GM18498 (cell line): ENCODE results near the gene CHI3L2.

Experiments used
- ATAC-seq: cut with Tn5 transposase; IDR thresholded peaks from one replicate; pipeline ENCODE4 v1.9.1; 2021; ENCODE audit warnings: mild to moderate bottlenecking, moderate library complexity; ENCODE audit not compliant: unreplicated experiment

Gene CHI3L2, protein sequence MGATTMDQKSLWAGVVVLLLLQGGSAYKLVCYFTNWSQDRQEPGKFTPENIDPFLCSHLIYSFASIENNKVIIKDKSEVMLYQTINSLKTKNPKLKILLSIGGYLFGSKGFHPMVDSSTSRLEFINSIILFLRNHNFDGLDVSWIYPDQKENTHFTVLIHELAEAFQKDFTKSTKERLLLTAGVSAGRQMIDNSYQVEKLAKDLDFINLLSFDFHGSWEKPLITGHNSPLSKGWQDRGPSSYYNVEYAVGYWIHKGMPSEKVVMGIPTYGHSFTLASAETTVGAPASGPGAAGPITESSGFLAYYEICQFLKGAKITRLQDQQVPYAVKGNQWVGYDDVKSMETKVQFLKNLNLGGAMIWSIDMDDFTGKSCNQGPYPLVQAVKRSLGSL

DNA sequence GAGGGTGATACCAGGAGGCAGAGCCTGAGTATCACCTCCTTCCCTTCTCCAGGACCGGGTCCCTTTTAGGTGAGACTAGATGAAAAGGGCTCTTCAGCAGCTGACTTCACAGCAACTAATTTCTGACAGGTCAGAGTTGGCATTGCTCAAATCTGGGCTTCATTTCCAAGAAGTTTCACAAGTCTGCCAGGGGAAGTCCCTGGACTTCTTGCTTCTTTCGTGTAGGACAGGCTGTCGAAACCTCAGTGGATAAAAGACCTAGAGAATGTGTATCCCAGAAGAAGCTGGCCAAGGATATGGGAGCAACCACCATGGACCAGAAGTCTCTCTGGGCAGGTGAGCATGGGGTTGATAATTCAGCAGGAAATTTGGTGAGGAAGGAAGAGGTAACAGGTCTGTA, at the start of gene CHI3L2:
CHI3L2 (plus strand) TSS at position 280 of the 400 bp plus-strand sequence; CDS start at position 297, 17 bp downstream.
- ATAC-seq = no peak

DNA sequence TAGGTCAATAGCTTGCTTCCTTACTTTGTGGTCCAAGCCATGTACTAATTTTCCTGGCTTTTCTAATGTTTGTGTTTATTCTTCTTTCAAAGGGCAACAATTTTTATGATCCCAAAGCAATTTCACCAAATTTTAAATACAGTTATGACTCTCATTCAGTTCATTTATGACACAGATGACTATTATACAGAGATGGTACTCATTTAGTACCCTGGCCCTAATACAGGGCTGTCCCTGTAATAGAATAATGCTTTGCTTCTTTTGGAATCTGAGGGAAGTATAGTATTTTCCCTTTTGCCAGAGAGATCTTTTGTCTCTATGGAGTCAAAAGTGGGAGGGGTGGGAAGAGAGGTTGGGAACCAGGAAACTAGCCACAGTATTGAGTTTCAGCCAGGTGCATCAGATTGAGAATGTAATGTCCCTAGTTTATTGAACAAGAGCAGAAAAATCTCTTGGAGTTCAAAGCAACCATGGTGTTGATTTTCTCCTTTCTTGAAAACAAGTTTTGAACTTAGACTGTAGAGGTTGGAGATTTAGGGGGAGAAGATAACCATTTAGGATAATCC, 47.5 kb upstream of the CHI3L2 start:
- ATAC-seq = no peak

DNA sequence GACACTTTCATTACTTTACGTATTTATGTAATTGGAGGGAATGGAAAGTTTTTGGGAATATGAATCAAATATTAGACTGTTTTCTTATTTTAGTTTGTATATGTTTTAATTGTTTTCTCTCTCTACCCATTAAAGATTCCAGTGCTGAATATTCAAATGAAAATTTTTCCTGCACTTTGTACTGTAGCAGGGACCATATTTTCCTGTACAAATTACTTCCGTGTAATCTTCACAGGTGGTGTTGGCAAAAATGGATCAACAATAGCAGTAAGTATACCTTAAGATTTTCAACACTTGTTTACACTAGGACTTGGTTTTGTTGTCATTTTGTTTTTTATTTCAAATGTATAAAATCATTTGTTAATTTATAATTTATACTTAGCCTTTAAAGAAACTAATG, 45.5 kb upstream of the CHI3L2 start:
- no peak for ATAC-seq

DNA sequence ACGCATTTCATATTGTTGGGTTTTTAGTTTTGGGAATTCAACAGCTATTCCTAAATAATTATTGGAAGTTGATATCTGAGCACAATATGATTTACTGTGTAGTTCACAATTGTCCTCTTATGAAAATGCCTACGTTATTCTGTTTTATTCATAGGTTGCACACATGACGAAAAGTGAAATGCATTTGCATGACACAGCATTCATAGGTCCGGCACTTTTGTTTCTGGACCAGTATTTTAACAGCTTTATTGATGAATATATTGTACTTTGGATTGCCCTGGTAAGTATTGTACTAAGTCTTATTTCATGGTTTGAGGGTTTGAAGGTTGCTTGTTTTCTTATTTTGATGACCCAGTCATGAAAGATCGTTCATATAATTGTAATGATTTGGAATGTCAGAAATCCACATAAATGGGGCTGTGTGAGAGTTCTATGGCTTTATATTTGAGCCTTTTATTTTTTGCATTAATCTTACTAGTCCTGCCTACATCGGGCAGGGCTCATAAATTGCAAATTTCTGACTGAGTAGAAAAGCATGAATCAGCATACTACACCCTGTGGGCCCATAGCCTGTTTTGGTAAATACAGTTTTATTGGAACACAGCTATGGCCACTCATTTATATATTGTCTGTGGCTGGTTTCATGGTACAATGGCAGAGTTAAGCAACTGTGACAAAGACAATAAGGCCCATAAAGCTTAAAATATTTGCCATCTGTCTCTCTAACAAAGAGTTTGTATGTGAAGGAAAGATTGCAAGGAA, 44.0 kb upstream of the CHI3L2 start:
- ATAC-seq = no peak

DNA sequence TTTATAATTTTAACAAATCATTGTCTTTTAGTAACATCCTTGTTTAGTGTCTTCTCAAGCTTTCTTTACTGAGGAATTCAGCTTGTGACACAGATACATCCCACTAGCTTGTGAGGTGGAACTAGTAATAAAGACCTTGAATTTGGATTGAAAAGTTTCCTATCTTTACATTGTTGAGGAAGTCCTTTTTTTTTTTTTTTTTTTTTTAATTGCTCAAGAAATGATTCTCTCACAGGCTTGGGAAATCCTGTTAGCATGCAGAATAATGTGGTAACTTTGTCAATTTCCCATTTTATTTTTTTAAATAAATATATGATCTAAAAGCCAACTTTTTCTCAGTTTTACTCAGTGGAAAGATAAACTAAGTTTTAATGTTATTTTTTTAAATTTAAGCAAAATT, 42.9 kb upstream of the CHI3L2 start:
- ATAC-seq = no peak

DNA sequence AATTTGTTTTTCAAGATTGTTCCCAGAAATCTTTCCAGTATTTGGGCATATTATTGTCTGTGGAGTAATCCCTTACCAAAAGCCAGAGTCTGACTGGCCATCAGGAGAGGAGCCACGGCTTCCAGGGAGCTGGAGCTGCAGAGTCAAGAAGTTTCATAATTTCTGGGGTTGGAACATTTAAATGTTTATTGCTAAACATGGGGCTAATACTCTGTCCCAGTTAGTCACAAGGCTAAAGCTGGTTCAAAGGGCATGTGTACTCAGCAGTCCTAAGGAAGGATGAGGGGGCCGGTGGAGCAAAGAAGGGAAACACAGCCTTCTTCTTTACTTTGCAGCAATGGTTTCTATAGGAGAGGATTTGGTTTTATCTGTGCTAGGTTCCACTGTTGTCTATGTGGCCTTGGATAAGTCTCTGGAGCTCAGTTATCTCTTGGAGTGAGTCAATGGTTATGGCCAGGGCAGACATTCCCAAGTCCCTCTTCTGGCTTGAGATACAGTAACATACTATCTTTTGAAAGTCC, 36.5 kb upstream of the CHI3L2 start:
- no peak for ATAC-seq

DNA sequence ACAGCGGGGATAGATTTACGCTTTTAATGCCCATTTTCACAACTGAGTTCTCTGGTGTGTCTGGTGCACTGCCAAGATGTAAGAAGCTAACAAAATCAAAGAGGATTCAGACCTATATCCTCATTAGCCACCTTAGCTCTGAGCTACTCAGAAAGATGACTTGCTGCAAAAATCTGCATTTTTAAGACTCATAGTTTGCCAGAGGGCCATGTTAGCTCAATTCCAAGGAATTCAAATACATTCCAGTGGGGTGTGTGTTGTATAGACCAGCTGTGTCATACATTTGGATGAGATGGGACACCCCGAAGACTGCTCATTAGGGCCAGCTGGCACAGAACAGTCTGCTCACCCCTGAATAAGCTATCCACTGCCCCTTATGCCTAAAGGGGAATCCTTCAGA, 36.0 kb upstream of the CHI3L2 start:
- no peak for ATAC-seq

DNA sequence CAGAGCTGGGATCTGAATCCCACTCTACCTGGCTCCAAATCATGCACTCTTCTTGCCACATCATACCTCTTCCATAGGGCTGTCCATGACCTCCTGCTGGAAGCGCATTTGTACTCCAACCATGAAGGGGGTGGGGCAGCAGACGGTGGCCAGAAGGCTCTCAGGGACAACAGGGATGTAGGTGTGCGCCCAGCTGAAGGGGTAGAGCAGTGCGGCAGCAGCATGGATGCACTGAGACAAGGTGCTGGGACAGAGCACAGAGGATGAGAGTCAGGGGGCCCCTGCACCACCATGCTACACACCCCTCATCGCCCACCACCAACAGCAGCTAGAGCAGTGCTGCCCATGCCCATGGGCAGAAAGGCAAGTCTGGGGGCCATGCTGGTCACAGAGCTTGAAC, 35.4 kb upstream of the CHI3L2 start:
- no peak for ATAC-seq

DNA sequence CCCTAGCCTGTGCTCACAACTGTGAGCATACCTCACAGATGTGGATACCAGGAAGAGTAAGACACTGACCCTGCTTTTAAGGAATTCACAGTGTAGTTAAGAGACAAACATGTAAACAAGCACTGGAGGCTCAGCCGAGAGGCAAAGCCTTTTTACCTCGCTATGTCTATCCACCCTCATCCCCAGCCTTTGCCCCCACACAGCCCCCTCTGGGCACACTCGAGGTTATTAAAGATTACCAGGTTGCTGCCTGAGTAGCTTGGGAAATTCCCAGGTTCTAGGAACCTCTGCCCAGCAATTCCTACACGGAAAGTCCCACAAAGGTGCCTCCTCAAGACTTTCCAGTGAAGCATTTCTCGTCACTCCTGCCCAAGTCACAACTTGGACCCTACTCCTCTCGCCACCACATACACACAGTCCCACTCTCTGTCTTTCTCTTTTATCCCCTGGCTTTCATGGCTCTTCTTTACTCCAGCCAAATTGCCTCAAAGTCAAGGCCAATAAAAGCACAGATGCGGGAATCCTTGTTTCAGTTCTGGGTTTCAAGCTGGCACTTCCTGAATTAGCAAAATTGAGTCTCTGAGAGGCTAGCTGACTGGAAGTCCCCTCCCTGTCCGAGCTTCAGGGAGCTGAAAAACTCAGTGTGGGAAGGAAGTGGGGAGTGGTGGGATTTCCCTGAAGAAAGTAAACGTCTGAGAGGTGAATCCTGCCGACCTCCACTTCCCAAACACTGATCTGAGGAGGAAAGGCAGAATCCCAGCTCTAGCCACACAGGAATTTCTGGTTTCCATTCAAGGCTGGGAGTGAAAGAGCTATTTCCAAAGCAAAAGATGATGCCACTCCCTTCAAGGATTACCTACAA, 34.6 kb upstream of the CHI3L2 start:
- no peak for ATAC-seq

DNA sequence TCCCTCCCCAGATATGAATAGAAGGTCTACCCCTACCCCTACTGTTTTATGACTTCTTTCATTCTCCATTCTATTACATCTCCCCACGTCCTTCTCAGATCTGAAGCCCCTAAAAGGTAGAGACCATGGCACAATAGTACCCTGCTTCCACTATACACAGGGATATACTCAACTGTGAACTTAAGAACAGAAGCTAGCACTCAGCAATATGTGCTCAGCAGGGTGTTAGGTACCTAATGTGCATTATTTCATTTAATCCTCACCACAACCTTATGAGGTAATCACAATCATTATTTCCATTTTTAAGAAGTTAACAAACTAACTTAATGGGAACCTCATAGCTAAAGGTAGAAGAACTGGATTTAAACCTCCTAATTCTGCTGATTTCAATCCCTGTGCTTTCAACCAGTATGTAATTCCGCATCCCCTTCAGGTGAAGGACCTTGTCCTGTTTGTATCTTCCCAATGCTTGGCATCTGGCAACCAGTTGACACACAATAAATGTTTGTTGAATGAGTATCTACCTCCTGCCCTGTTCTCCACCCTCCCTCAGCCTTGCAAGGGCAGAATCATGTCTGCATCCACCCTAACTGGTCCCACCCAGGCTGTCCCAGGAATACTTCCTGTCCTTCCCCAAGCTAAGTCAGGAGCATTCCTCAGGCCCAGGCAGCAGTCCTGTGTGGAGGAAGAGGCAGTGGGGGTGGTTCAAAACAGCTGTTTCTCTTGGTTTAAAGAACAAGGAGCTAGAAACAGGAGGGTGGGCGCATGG, 33.6 kb upstream of the CHI3L2 start:
- no peak for ATAC-seq

DNA sequence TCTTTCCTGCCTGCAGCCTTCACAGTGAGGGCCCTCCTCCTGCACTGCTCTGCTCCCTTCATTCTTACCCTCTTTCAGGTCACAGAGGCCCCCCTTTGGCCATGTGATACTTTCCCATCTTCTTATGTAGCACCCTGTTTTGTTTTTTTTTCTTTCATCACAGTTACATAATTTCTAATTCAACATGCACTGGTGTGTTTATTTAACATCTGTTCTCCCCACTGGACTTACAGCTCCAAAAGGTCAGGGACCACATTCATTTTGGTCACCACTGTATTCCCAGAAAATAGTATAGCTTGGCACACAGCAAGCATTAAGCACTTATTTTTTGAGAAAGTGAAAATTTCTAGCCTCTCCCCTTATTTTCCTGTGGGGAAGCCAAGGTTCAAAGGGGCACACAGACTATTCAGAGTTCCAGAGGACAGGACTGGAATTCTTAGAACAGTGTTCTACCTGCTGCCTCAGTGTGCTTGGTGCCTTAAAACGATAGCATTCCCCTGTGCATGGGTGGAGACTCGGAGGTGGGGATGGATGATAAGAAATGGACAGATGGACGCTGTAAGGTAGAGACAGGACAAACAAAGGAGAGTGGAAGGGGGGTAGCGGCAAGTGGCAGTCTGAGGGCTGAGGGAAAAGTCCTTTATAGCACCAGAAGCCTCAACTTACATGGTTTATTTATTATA, 32.4 kb upstream of the CHI3L2 start:
- ATAC-seq = no peak

DNA sequence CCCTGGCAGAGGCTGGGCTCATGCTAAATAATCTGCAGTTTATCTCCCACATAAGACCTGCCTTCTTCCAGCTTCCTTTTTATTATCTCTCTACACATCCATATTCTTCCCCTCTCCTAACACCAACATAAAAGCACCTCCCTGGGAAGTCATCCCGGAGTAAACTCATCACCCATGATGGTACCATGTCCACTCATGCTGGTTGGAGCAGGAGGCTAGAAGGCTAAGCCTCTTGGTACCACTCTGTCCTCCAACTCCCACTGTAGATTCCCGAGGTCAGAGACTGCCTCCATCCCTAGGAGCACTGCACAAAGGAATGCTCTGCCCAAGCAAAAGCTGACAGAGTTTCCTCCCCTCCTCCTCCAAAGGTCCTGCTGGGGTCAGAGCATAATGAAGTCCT, 31.3 kb upstream of the CHI3L2 start:
- no peak for ATAC-seq

DNA sequence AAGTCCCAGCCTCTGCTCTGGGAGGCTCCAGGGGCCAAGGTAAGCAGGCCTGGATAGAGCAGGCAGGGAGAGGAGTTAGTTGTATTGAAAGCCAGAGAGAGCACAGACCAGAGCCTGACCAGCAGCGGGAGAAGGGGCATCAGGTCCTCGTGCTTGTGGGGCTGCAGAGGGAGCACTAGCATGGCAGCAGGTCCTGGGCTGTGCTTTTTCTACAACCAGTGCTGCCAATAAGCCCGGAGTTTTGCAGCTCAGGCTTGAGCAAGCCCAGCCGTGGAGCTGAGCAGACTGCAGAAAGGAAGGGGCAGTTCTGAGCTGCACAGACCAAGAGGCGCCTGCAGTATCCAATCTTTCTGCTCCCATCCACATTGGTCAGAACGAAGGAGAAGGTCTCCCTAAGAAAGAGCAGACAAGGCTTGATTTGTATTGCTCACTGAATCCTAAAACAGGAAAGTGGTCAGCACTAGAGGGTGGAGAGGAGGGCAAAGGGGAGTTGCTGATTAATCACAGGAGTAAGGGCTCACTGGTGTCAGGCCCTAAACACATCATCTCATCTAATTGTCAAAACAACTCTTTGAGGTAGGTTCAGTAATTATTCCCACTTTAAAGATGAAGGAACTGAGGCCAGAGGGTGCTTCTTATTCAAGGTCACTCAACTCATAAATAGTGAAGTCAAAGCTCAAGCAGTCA, 29.8 kb upstream of the CHI3L2 start:
- ATAC-seq = no peak

DNA sequence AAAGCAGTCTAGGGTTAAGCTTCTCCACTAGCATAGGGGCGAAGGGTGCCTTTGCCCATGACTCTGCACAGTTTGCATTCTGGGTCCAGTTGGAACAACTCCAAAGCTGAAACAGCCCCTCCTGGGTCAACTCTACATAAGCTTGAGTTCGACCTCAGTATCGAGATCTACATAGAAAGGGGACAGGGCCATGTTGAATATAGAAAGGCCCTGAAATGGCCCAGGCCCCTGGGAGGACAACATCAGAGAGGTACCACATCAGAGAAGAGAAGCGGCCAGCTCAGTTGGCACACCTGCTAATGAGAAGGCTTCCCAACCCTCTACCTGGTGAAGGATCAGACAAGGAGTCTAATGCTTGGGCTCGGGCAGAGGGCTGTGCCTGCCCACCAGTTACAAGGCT, 28.7 kb upstream of the CHI3L2 start:
- ATAC-seq = no peak

DNA sequence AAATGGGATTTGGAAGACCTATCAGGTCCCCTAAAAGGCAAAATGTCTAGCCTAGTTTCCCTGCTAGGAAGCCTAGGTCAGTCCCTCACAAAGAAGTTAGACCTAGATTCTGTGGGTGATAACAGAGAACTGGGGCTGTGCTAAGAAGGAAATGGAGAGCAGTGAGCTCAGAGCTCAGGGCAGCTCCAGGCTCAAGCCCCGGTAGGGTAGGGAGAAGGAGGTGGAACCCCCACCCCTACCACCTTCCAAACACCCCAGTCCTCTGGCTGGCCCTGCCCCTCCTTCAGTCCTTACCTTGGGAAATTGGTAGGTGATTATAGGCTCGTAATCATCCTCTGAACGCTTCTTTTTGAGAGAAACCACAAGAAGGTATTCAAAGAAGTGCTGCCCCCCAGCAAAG, 28.2 kb upstream of the CHI3L2 start:
- ATAC-seq = no peak

DNA sequence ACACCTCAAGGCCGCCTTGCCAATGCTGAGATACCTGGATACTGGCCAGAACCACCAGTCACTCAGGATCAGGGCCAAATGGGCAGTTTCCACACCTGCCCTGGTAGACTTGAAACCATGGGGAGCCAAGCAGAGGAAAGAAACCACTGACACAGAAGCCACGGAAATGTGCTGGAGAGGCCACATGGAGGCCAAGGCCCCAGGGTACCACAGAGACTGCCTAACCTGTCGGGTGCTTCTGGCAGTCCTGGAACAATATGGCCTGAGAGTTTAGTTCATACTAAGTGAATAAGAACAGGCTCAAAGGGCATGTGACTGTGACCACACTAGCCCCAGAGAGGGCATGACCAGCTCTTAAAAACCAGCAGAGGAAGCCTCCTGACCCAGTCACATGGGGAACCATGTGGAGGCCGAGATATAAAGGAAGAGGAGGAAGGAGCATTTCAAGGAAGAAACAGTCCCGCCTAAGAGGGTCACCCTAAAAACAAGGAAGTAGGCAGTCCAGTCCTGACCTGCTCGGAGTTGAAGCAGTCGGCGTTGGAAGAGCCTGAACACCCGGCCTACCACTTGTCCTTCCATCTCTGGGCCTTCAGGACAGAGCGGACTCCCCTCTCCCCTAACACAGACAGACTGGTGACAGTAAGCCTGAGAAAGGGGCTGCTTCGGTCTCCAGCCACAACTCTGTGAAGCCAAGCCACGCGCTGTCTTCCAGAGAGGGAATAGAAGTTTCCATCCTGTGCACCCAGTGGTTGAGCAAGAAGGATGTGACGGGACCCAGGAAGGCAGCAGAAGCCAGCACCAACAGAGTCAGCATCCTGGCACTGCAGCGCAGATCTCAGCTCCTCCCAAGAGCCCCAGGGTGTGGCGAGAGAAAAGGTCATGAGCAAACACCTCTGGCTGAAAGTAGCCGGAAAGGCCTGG, 27.4 kb upstream of the CHI3L2 start, which contains the start of gene DENND2D:
DENND2D (minus strand) TSS at position 766 of the 921 bp plus-strand sequence; CDS start at position 579, 187 bp downstream.
- no peak for ATAC-seq

DNA sequence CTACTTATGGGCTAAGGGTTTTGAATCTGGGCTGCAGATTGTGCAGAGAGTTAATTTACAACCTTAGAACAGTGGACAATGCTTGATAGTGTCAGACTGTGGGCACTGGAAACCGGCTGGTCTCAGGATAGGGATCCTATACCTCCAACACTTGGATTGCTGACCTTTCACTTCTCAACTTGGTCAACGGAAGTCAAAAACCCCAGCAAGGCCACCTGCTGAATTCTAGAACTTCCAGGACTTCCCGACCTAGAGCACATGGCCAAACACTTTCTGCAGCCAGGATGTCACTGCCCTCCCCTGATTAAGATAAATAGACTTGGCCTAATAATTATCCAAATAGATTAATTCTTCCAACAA, 26.7 kb upstream of the CHI3L2 start:
- no peak for ATAC-seq
